HEK293 (cell line): ENCODE results near the gene CDH2.

Experiments used
- CTCF ChIA-PET: fragments of 350-600 bp; formaldehyde crosslinking; extraction: SDS; loops from one replicate; lab custom pipeline; 2021; ENCODE audit warnings: antibody characterized with exemption; lab: Yijun Ruan, JAX
- POLR2A ChIA-PET: fragments of 300-600 bp; formaldehyde crosslinking; extraction: SDS; loops from one replicate; lab custom pipeline; 2020; ENCODE audit warnings: antibody characterized with exemption, inconsistent platforms; lab: Yijun Ruan, JAX
- H3K27ac ChIP-seq: fragments of 200-500 bp; sonication (Bioruptor generic); 2 replicates; pipeline ENCODE4 v1.5.1; 2014; ENCODE audit warnings: low read depth, low read length, control low read depth, inconsistent platforms; ENCODE audit errors: extremely low read depth
- H3K36me3 ChIP-seq, 2 experiments: fragments of 200-500 bp in 1 of 2; sonication (Bioruptor generic) in 1 of 2; 1 replicate in 1 of 2; 2 replicates in 1 of 2; pipeline ENCODE4 v1.5.1; 2014 to 2017; ENCODE audit warnings: inconsistent platforms in 2 of 2, low read length in 2 of 2; ENCODE audit not compliant: control insufficient read depth in 2 of 2, insufficient read depth in 1 of 2
- H3K4me1 ChIP-seq: fragments of 200-500 bp; sonication (Bioruptor generic); 2 replicates; pipeline ENCODE4 v1.5.1; 2014; ENCODE audit warnings: mild to moderate bottlenecking, low read length, inconsistent platforms; ENCODE audit not compliant: control insufficient read depth, insufficient read depth
- H3K4me3 ChIP-seq: 2 replicates; pipeline ENCODE4 v1.5.1; 2011; ENCODE audit warnings: low read depth, mild to moderate bottlenecking, control low read depth, low read length, moderate library complexity
- H3K9me3 ChIP-seq: fragments of 200-500 bp; sonication (Bioruptor generic); 2 replicates; pipeline ENCODE4 v1.5.1; 2014; ENCODE audit warnings: low read depth, low read length, inconsistent platforms; ENCODE audit not compliant: control insufficient read depth, insufficient read depth
- SCRT1 ChIP-seq: fragments of 450-650 bp; formaldehyde crosslinking; IDR thresholded peaks from 2 replicates; pipeline ENCODE4 v1.5.1; 2016; ENCODE audit warnings: missing biosample characterization, missing genetic modification characterization, borderline replicate concordance
- SCRT2 ChIP-seq: fragments of 450-650 bp; formaldehyde crosslinking; IDR thresholded peaks from 2 replicates; pipeline ENCODE4 v1.5.1; 2016; ENCODE audit warnings: missing biosample characterization, missing genetic modification characterization
- ZFP37 ChIP-seq: fragments of 450-650 bp; formaldehyde crosslinking; IDR thresholded peaks from 2 replicates; pipeline ENCODE4 v1.5.1; 2016; ENCODE audit warnings: missing biosample characterization, missing genetic modification characterization
- ZFP69B ChIP-seq: fragments of 450-650 bp; formaldehyde crosslinking; IDR thresholded peaks from 2 replicates; pipeline ENCODE4 v1.5.1; 2016; ENCODE audit warnings: missing biosample characterization, missing genetic modification characterization
- ZNF354C ChIP-seq: fragments of 450-650 bp; formaldehyde crosslinking; IDR thresholded peaks from 2 replicates; pipeline ENCODE4 v1.5.1; 2016; ENCODE audit warnings: missing biosample characterization, missing genetic modification characterization, low read depth, borderline replicate concordance
- ZNF555 ChIP-seq: fragments of 450-650 bp; formaldehyde crosslinking; conservative IDR thresholded peaks from 2 replicates; pipeline ENCODE4 v1.5.1; 2017; ENCODE audit warnings: missing biosample characterization, mild to moderate bottlenecking, missing genetic modification characterization, inconsistent platforms
- ZNF660 ChIP-seq: fragments of 450-650 bp; IDR thresholded peaks from 2 replicates; pipeline ENCODE4 v1.5.1; 2018; ENCODE audit warnings: missing biosample characterization, mild to moderate bottlenecking, missing genetic modification characterization
- ZNF747 ChIP-seq: fragments of 450-650 bp; formaldehyde crosslinking; IDR thresholded peaks from 2 replicates; pipeline ENCODE4 v1.5.1; 2016; ENCODE audit warnings: missing biosample characterization, missing genetic modification characterization
- ZNF768 ChIP-seq: fragments of 450-650 bp; formaldehyde crosslinking; IDR thresholded peaks from 2 replicates; pipeline ENCODE4 v1.5.1; 2018; ENCODE audit warnings: missing biosample characterization, mild to moderate bottlenecking, missing genetic modification characterization
- ZNF830 ChIP-seq: fragments of 450-650 bp; IDR thresholded peaks from 2 replicates; pipeline ENCODE4 v1.5.0; 2018; ENCODE audit warnings: missing biosample characterization, missing genetic modification characterization, low read depth, mild to moderate bottlenecking, moderate library complexity
- TF ChIP-seq, protein P1 (sequence below): fragments of 450-650 bp; formaldehyde crosslinking; conservative IDR thresholded peaks from 2 replicates; pipeline ENCODE4 v1.5.1; 2016; ENCODE audit warnings: low read depth, missing biosample characterization, missing genetic modification characterization
- TF ChIP-seq, protein P2 (sequence below): fragments of 450-650 bp; formaldehyde crosslinking; IDR thresholded peaks from 2 replicates; pipeline ENCODE4 v1.5.1; 2016; ENCODE audit warnings: missing biosample characterization, missing genetic modification characterization, borderline replicate concordance
- TF ChIP-seq, protein P3 (sequence below): fragments of 450-650 bp; formaldehyde crosslinking; IDR thresholded peaks from 2 replicates; pipeline ENCODE4 v1.5.1; 2016; ENCODE audit warnings: missing biosample characterization, missing genetic modification characterization
- TF ChIP-seq, protein P4 (sequence below): fragments of 450-650 bp; formaldehyde crosslinking; optimal IDR thresholded peaks from 2 replicates; pipeline ENCODE3; 2016; ENCODE audit warnings: missing biosample characterization, mild to moderate bottlenecking, missing genetic modification characterization

Gene CDH2

DNA sequence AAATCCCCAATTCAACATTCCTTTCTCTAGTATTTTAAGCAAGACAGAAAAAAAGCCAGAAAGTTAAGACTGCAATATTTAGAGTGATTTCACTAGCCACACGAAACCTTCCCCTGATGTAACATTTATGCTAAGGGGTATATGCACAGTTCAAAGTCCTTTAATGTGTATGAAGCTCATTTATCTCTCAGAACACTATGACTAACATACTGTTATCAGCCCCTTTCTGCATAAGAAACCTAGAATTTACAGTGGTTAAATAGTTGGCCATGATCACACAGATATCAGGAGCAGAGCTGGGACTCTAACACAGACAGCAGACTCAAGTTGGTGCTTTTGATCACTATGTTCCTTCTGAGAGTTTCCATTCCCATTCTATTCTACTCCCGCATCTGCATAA lies 185.5 kb downstream of the CDH2 start:
- ChIA-PET CTCF (no interaction called here), POLR2A (no interaction called here)
- Histone ChIP-seq H3K27ac (no peak overlapping the region), H3K9me3 (no peaks in the 10 kb centered on the region), H3K4me1 (no peaks in the 10 kb centered on the region), H3K36me3 (peaks cover 0 to 32% of the 10 kb centered on the region in 2 experiments; a peak in 2 of 3 replicates), H3K4me3 (no peak overlapping the region)
- TF ChIP-seq SCRT2 (tag by site-specific recombination) = no peak
- TF ChIP-seq, protein P1, sequence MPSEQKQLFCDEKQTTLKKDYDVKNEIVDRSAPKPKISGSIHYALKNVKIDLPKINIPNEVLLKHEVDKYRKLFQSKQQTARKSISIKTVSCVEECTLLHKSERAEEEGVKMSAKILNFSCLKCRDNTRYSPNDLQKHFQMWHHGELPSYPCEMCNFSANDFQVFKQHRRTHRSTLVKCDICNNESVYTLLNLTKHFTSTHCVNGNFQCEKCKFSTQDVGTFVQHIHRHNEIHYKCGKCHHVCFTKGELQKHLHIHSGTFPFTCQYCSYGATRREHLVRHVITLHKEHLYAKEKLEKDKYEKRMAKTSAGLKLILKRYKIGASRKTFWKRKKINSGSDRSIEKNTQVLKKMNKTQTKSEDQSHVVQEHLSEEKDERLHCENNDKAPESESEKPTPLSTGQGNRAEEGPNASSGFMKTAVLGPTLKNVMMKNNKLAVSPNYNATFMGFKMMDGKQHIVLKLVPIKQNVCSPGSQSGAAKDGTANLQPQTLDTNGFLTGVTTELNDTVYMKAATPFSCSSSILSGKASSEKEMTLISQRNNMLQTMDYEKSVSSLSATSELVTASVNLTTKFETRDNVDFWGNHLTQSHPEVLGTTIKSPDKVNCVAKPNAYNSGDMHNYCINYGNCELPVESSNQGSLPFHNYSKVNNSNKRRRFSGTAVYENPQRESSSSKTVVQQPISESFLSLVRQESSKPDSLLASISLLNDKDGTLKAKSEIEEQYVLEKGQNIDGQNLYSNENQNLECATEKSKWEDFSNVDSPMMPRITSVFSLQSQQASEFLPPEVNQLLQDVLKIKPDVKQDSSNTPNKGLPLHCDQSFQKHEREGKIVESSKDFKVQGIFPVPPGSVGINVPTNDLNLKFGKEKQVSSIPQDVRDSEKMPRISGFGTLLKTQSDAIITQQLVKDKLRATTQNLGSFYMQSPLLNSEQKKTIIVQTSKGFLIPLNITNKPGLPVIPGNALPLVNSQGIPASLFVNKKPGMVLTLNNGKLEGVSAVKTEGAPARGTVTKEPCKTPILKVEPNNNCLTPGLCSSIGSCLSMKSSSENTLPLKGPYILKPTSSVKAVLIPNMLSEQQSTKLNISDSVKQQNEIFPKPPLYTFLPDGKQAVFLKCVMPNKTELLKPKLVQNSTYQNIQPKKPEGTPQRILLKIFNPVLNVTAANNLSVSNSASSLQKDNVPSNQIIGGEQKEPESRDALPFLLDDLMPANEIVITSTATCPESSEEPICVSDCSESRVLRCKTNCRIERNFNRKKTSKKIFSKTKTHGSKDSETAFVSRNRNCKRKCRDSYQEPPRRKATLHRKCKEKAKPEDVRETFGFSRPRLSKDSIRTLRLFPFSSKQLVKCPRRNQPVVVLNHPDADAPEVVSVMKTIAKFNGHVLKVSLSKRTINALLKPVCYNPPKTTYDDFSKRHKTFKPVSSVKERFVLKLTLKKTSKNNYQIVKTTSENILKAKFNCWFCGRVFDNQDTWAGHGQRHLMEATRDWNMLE = no peak
- TF ChIP-seq, protein P2, sequence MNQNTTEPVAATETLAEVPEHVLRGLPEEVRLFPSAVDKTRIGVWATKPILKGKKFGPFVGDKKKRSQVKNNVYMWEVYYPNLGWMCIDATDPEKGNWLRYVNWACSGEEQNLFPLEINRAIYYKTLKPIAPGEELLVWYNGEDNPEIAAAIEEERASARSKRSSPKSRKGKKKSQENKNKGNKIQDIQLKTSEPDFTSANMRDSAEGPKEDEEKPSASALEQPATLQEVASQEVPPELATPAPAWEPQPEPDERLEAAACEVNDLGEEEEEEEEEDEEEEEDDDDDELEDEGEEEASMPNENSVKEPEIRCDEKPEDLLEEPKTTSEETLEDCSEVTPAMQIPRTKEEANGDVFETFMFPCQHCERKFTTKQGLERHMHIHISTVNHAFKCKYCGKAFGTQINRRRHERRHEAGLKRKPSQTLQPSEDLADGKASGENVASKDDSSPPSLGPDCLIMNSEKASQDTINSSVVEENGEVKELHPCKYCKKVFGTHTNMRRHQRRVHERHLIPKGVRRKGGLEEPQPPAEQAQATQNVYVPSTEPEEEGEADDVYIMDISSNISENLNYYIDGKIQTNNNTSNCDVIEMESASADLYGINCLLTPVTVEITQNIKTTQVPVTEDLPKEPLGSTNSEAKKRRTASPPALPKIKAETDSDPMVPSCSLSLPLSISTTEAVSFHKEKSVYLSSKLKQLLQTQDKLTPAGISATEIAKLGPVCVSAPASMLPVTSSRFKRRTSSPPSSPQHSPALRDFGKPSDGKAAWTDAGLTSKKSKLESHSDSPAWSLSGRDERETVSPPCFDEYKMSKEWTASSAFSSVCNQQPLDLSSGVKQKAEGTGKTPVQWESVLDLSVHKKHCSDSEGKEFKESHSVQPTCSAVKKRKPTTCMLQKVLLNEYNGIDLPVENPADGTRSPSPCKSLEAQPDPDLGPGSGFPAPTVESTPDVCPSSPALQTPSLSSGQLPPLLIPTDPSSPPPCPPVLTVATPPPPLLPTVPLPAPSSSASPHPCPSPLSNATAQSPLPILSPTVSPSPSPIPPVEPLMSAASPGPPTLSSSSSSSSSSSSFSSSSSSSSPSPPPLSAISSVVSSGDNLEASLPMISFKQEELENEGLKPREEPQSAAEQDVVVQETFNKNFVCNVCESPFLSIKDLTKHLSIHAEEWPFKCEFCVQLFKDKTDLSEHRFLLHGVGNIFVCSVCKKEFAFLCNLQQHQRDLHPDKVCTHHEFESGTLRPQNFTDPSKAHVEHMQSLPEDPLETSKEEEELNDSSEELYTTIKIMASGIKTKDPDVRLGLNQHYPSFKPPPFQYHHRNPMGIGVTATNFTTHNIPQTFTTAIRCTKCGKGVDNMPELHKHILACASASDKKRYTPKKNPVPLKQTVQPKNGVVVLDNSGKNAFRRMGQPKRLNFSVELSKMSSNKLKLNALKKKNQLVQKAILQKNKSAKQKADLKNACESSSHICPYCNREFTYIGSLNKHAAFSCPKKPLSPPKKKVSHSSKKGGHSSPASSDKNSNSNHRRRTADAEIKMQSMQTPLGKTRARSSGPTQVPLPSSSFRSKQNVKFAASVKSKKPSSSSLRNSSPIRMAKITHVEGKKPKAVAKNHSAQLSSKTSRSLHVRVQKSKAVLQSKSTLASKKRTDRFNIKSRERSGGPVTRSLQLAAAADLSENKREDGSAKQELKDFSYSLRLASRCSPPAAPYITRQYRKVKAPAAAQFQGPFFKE (tag by site-specific recombination) = no peak
- no peak for TF ChIP-seq ZNF354C (tag by site-specific recombination)

DNA sequence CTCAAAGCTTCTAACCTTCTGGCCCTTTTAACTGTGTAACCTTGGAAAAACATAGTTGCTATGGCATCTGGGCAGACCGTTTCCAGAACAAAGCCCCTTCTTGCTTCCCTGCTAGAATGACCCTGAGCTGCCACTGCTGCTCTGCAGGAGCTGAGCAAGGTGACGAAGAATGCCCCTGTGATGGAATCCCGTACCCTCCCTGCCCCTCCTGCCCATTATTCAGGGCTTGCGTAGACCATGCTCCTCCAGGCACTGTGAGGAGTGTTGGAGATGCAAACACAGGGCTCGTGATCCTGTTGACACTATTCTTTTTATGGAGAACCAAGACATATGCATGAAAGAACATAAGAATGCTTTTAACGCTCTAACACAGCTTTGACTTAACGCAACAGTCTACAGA lies 191.1 kb downstream of the CDH2 start:
- H3K4me3 ChIP-seq = no peak overlapping the region
- POLR2A ChIA-PET = no interaction called here
- no peak for TF ChIP-seq ZNF660 (tag by site-specific recombination)
- TF ChIP-seq ZNF768 (tag by site-specific recombination) = no peak
- no peak for TF ChIP-seq ZNF747 (tag by site-specific recombination)
- TF ChIP-seq, protein P3, sequence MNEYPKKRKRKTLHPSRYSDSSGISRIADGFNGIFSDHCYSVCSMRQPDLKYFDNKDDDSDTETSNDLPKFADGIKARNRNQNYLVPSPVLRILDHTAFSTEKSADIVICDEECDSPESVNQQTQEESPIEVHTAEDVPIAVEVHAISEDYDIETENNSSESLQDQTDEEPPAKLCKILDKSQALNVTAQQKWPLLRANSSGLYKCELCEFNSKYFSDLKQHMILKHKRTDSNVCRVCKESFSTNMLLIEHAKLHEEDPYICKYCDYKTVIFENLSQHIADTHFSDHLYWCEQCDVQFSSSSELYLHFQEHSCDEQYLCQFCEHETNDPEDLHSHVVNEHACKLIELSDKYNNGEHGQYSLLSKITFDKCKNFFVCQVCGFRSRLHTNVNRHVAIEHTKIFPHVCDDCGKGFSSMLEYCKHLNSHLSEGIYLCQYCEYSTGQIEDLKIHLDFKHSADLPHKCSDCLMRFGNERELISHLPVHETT (tag by site-specific recombination) = no peak
- no peak for TF ChIP-seq ZNF555 (tag by site-specific recombination)
- TF ChIP-seq ZNF830 = no peak
- TF ChIP-seq, protein P4, sequence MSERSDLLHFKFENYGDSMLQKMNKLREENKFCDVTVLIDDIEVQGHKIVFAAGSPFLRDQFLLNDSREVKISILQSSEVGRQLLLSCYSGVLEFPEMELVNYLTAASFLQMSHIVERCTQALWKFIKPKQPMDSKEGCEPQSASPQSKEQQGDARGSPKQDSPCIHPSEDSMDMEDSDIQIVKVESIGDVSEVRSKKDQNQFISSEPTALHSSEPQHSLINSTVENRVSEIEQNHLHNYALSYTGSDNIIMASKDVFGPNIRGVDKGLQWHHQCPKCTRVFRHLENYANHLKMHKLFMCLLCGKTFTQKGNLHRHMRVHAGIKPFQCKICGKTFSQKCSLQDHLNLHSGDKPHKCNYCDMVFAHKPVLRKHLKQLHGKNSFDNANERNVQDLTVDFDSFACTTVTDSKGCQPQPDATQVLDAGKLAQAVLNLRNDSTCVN (tag by site-specific recombination) = no peak
- TF ChIP-seq ZFP37 (tag by site-specific recombination) = no peak
- TF ChIP-seq ZFP69B = no peak
- no peak for TF ChIP-seq SCRT1 (tag by site-specific recombination)
- CTCF ChIA-PET = no interaction called here
- peaks cover 0 to 38% of the 10 kb centered on the region in 2 experiments; a peak in 2 of 3 replicates for H3K36me3 ChIP-seq
- peaks cover 6% of the 10 kb centered on the region; the same call in 1 of the 2 replicates for H3K4me1 ChIP-seq
- no peaks in the 10 kb centered on the region for H3K9me3 ChIP-seq
- no peak overlapping the region for H3K27ac ChIP-seq
